A549 (cell line): ENCODE measurements around the gene AHI1. TPM values are rescaled to one million over a fixed set of nuclear protein-coding genes. Genes with fewer than 3 reads are reported as not detected.

Experiments
- ATAC-seq, 2 experiments: fragments of 200-7000 bp in 1 of 2; fragments of >200 bp in 1 of 2; cut with Nextera tagmentation in 1 of 2; cut with Tn5 transposase in 1 of 2; 3 replicates each; pipeline versions ENCODE4 v1.8.0 to v1.9.1; 2018 to 2020; ENCODE audit warnings: mild to moderate bottlenecking in 1 of 2, moderate library complexity in 1 of 2
- CTCF ChIA-PET: fragments of 300-600 bp; sonication (Branson Sonifier 250); formaldehyde crosslinking; extraction: SDS; loops from one replicate; lab custom pipeline; 2021; ENCODE audit warnings: antibody characterized with exemption, inconsistent platforms; lab: Yijun Ruan, JAX
- POLR2A ChIA-PET: fragments of 350-600 bp; formaldehyde crosslinking; extraction: SDS; loops from one replicate; lab custom pipeline; 2021; ENCODE audit warnings: antibody characterized with exemption, inconsistent platforms; lab: Yijun Ruan, JAX
- DNase-seq, 2 experiments: peaks; one replicate each; pipeline versions ENCODE4 v3.0.0 to v3.0.0-alpha.2; 2011 to 2016; ENCODE audit warnings: low read depth in 1 of 2, low spot score in 1 of 2
- FAIRE-seq: peaks from 2 replicates; lab custom pipeline; 2011; peaks lifted over from hg19 to GRCh38; lab: Jason Lieb, UNC
- H3K27ac ChIP-seq, 2 experiments: fragments of >200 bp; sonication (Bioruptor Twin); formaldehyde crosslinking; 3 replicates each; pipeline ENCODE4 v1.5.1; 2016 to 2017
- H3K4me1 ChIP-seq: fragments of >200 bp; sonication (Bioruptor Twin); formaldehyde crosslinking; 3 replicates; pipeline ENCODE4 v1.6.1; 2016
- H3K4me2 ChIP-seq: fragments of >200 bp; sonication (Bioruptor Twin); formaldehyde crosslinking; 3 replicates; pipeline ENCODE4 v1.6.1; 2016
- H3K4me3 ChIP-seq: fragments of >200 bp; sonication (Bioruptor Twin); formaldehyde crosslinking; 3 replicates; pipeline ENCODE4 v1.5.1; 2016
- H3K9me3 ChIP-seq: fragments of >200 bp; sonication (Bioruptor Twin); formaldehyde crosslinking; 3 replicates; pipeline ENCODE4 v1.6.1; 2016
- CEBPB ChIP-seq, 2 experiments: fragments of >200 bp in 1 of 2; sonication (Bioruptor Twin) in 1 of 2; formaldehyde crosslinking in 1 of 2; IDR thresholded peaks; 2 replicates each; pipeline ENCODE4 v1.6.1; 2012 to 2016
- CHD2 ChIP-seq: fragments of 150-350 bp; IDR thresholded peaks from 2 replicates; pipeline ENCODE4 v1.6.1; 2014; ENCODE audit warnings: low read length; ENCODE audit not compliant: partially characterized antibody
- CHD4 ChIP-seq: fragments of 200-600 bp; sonication (generic); IDR thresholded peaks from 2 replicates; pipeline ENCODE4 v1.6.1; 2016; ENCODE audit warnings: antibody characterized with exemption, mild to moderate bottlenecking, borderline replicate concordance
- EHF ChIP-seq: fragments of 250-450 bp; sonication (Bioruptor Pico); IDR thresholded peaks from 2 replicates; pipeline ENCODE4 v1.5.0; 2020; ENCODE audit warnings: mild to moderate bottlenecking
- EP300 ChIP-seq, 2 experiments: fragments of >200 bp; sonication (Bioruptor Twin); formaldehyde crosslinking; IDR thresholded peaks; 2 replicates in 1 of 2; 3 replicates in 1 of 2; pipeline ENCODE4 v1.6.1; 2016 to 2017
- FOXS1 ChIP-seq: fragments of 250-450 bp; sonication (Bioruptor Pico); IDR thresholded peaks from 2 replicates; pipeline ENCODE4 v1.5.0; 2020; ENCODE audit warnings: mild to moderate bottlenecking, moderate library complexity
- GATA3 ChIP-seq: IDR thresholded peaks from 2 replicates; pipeline ENCODE4 v1.6.1; 2012; ENCODE audit warnings: borderline replicate concordance
- HDAC2 ChIP-seq: fragments of 200-600 bp; sonication (generic); IDR thresholded peaks from 2 replicates; pipeline ENCODE4 v1.6.1; 2016
- HOXA7 ChIP-seq: fragments of 250-450 bp; sonication (Bioruptor Pico); IDR thresholded peaks from 2 replicates; pipeline ENCODE4 v1.5.0; 2020; ENCODE audit warnings: mild to moderate bottlenecking, moderate library complexity
- HOXB13 ChIP-seq: fragments of 250-450 bp; sonication (Bioruptor Pico); IDR thresholded peaks from 2 replicates; pipeline ENCODE4 v1.5.0; 2020; ENCODE audit warnings: low read depth, mild to moderate bottlenecking, moderate library complexity
- JUN ChIP-seq, 2 experiments: fragments of >200 bp; sonication (Bioruptor Twin); formaldehyde crosslinking; IDR thresholded peaks; 2 replicates in 1 of 2; 3 replicates in 1 of 2; pipeline ENCODE4 v1.6.1; 2016 to 2017
- JUNB ChIP-seq: fragments of >200 bp; sonication (Bioruptor Twin); formaldehyde crosslinking; IDR thresholded peaks from 2 replicates; pipeline ENCODE4 v1.6.1; 2016
- MAFK ChIP-seq: fragments of 450-650 bp; IDR thresholded peaks from 2 replicates; pipeline ENCODE4 v1.6.1; 2014; ENCODE audit not compliant: partially characterized antibody
- MAZ ChIP-seq: fragments of 150-350 bp; IDR thresholded peaks from 2 replicates; pipeline ENCODE4 v1.6.1; 2014; ENCODE audit warnings: antibody characterized with exemption, low read depth, low read length, borderline replicate concordance
- NPAS2 ChIP-seq: fragments of 250-450 bp; sonication (Bioruptor Pico); IDR thresholded peaks from 2 replicates; pipeline ENCODE4 v1.8.0; 2022; ENCODE audit warnings: mild to moderate bottlenecking, moderate library complexity, borderline replicate concordance
- RFX5 ChIP-seq: fragments of 450-650 bp; IDR thresholded peaks from 2 replicates; pipeline ENCODE4 v1.7.1; 2014; ENCODE audit warnings: antibody characterized with exemption, mild to moderate bottlenecking, moderate library complexity
- TP53 ChIP-seq: fragments of 250-450 bp; sonication (Bioruptor Pico); IDR thresholded peaks from 2 replicates; pipeline ENCODE4 v1.5.0; 2021; ENCODE audit warnings: mild to moderate bottlenecking, moderate library complexity
- ZC3H11A ChIP-seq: fragments of 450-650 bp; IDR thresholded peaks from 2 replicates; pipeline ENCODE4 v1.6.1; 2014; ENCODE audit warnings: antibody characterized with exemption, mild to moderate bottlenecking
- ZFP36 ChIP-seq: fragments of 450-650 bp; IDR thresholded peaks from 2 replicates; pipeline ENCODE4 v1.6.1; 2014; ENCODE audit warnings: borderline replicate concordance; ENCODE audit not compliant: partially characterized antibody
- WGBS: methylation state at CpG from one replicate; pipeline ENCODE4 v1.1.6; 2017; ENCODE audit errors: missing lambda C conversion rate; 5-methylcytosine and 5-hydroxymethylcytosine counted together
- polyA plus RNA-seq, 4 experiments: library from polyadenylated mRNA; depleted of rRNA in 3 of 4; stranded (reverse); fragments of >200 nt; fragmentation: RNase III in 1 of 4; extraction: RNeasy Plus Mini Kit Qiagen cat#74134 plus additional on column Dnase treatment in 1 of 4; gene quantifications; 2 replicates in 3 of 4; 3 replicates in 1 of 4; pipeline ENCODE4 v1.2.3, GENCODE V29; 2011 to 2017
- TF ChIP-seq, protein P1 (sequence below): fragments of >200 bp; sonication (Bioruptor Twin); formaldehyde crosslinking; IDR thresholded peaks from 3 replicates; pipeline ENCODE4 v1.6.1; 2016
- TF ChIP-seq, protein P2 (sequence below): fragments of 250-450 bp; sonication (Bioruptor Pico); IDR thresholded peaks from 2 replicates; pipeline ENCODE4 v1.5.0; 2020; ENCODE audit warnings: low read depth, mild to moderate bottlenecking, moderate library complexity
- TF ChIP-seq, protein P3 (sequence below): fragments of >200 bp; sonication (Bioruptor Twin); formaldehyde crosslinking; IDR thresholded peaks from 3 replicates; pipeline ENCODE4 v1.5.1; 2016
- TF ChIP-seq, protein P4 (sequence below): IDR thresholded peaks from 2 replicates; pipeline ENCODE4 v1.6.1; 2012

Gene AHI1
- polyA plus RNA-seq, 2 of the 4 experiments (the other 2 are of a cell fraction): 24.7 to 50.8 TPM

DNA sequence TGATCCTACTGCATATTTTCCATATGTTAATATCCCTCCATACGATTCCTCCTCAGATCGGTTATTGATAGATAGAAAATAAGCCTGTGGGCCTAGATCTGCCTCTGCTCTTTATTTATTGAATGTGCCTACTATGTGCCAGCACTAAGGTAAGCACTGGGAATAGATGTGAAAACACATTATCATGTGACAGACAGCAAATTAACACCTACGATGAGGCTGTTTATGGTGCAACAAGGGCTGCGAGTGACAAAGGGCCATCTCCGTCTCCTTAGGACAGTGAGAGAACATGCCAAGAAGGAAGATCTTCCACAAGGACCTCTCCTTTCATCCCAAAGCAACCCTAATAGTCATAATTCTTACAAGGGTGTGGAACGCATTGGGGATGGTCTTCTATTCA is 225.9 kb downstream of the AHI1 start:
- POLR2A ChIA-PET: no interaction called here
- CTCF ChIA-PET: no interaction called here
- no peak for ATAC-seq

DNA sequence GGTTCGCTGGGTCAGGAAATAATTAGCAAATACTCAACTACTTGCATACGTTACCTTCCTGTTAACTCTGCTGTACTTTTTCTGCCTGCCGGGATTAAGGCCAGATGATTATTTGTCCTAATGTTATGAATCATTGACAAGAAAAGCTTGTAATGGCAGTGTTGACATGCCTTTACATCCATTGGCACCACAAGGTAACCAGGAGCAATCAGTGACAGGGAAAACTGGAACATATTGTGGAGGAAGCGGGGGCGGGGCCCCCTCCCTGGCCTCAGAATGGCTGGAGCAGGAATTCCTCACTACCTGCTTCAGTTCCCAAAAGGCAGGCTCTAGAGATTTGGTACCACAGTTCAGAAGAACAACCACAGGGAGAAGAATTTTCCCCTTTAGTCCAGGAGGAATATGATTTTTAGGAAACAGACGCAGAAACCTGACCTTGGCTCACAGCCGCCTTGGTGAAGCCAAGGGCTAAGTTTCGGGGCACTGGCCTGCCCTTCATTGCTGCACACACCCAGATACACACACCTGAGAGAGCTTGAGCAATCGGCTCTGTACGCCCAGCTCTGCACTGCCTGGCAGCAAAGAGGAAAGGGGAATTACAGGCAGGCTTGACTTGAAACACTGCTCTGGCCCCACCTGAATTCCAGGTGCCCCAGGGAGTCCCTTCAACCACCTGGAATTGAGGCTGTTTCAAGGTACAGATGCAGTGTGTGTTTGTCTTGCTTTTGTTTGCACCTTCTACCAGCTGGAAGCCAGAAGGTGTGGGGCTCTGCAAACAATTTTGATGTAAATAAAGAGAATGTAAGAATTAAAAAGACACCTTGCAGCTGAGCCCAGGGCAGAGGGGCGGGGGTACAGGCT is 226.6 kb downstream of the AHI1 start:
- no peak for ATAC-seq
- TF ChIP-seq CHD2: no peak
- no peak for TF ChIP-seq TP53 (CRISPR knock-in tag)
- TF ChIP-seq RFX5: no peak
- no peak for TF ChIP-seq ZFP36
- TF ChIP-seq, protein P1, sequence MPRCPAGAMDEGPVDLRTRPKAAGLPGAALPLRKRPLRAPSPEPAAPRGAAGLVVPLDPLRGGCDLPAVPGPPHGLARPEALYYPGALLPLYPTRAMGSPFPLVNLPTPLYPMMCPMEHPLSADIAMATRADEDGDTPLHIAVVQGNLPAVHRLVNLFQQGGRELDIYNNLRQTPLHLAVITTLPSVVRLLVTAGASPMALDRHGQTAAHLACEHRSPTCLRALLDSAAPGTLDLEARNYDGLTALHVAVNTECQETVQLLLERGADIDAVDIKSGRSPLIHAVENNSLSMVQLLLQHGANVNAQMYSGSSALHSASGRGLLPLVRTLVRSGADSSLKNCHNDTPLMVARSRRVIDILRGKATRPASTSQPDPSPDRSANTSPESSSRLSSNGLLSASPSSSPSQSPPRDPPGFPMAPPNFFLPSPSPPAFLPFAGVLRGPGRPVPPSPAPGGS: no peak
- TF ChIP-seq, protein P2, sequence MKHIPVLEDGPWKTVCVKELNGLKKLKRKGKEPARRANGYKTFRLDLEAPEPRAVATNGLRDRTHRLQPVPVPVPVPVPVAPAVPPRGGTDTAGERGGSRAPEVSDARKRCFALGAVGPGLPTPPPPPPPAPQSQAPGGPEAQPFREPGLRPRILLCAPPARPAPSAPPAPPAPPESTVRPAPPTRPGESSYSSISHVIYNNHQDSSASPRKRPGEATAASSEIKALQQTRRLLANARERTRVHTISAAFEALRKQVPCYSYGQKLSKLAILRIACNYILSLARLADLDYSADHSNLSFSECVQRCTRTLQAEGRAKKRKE (CRISPR knock-in tag): no peak
- no peak for TF ChIP-seq GATA3
- no peak for TF ChIP-seq ZC3H11A
- TF ChIP-seq, all 56 proteins: peak for 0
- POLR2A ChIA-PET: no interaction called here
- WGBS: 69% methylated on average over 11 of the region's 11 CpGs
- no peak overlapping the region for H3K4me3 ChIP-seq
- H3K4me1 ChIP-seq: 0 out of 3 replicates have a peak, but pooled peaks cover 4% of the 10 kb centered on the region
- FAIRE-seq (no peak), DNase-seq (no peak)
- no peaks in the 10 kb centered on the region for H3K9me3 ChIP-seq
- no peak overlapping the region for H3K4me2 ChIP-seq
- CTCF ChIA-PET: no interaction called here
- H3K27ac ChIP-seq: no peak overlapping the region

More for the DNA sequence above, 225.9 kb downstream of the AHI1 start:
- DNase-seq: no peak
- no peak for FAIRE-seq
- Histone ChIP-seq H3K27ac (no peak overlapping the region), H3K4me3 (no peak overlapping the region), H3K4me1 (0 out of 3 replicates have a peak, but pooled peaks cover 4% of the 10 kb centered on the region), H3K9me3 (no peaks in the 10 kb centered on the region), H3K4me2 (no peak overlapping the region)
- 91% methylated on average over 6 of the region's 6 CpGs for WGBS
- TF ChIP-seq EP300 (IDR thresholded peaks at IDR 0.05) (no peak), HOXA7 (CRISPR knock-in tag) (no peak), HOXB13 (CRISPR knock-in tag) (no peak), CEBPB (IDR thresholded peaks at IDR 0.05) (no peak), FOXS1 (CRISPR knock-in tag) (no peak)
- TF ChIP-seq, protein P2 (CRISPR knock-in tag): no peak

DNA sequence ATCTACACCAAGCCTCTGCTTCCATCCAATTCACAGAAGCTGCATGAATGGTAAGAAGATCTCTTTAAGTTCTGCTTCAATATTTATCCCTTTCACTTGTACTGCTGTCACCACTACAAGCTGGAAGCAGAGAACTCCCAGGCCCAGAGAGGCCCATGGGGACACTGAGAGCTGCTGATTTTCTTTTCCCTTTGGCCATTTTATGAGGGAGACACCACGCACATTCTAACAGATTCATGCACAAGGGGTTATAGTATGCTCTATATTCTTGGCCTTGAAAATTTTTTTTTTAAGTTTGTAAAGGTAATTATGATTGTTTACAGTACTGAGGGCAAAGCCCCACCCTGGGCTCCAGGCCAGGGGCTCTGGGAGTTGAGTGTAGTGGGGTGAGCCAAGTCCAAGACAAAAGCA is 228.1 kb downstream of the AHI1 start:
- CTCF ChIA-PET: interaction anchor here (0.6 kb wide), 1 partner anchor 247 kb away, joined by 3 read pairs; no protein-coding TSS in a partner anchor
- 20% methylated on average over 1 of the region's 1 CpG for WGBS
- H3K4me1 ChIP-seq: 0 out of 3 replicates have a peak, but pooled peaks cover under 1% of the 10 kb centered on the region
- no peak overlapping the region for H3K27ac ChIP-seq
- no peak overlapping the region for H3K4me2 ChIP-seq
- H3K4me3 ChIP-seq: no peak overlapping the region
- FAIRE-seq (no peak), ATAC-seq (no peak), DNase-seq (no peak)
- POLR2A ChIA-PET: no interaction called here
- H3K9me3 ChIP-seq: no peaks in the 10 kb centered on the region
- no peak for TF ChIP-seq HDAC2
- no peak for TF ChIP-seq RFX5
- TF ChIP-seq HOXA7 (CRISPR knock-in tag): no peak
- TF ChIP-seq JUNB: no peak
- TF ChIP-seq EHF (CRISPR knock-in tag): no peak
- TF ChIP-seq, protein P3, sequence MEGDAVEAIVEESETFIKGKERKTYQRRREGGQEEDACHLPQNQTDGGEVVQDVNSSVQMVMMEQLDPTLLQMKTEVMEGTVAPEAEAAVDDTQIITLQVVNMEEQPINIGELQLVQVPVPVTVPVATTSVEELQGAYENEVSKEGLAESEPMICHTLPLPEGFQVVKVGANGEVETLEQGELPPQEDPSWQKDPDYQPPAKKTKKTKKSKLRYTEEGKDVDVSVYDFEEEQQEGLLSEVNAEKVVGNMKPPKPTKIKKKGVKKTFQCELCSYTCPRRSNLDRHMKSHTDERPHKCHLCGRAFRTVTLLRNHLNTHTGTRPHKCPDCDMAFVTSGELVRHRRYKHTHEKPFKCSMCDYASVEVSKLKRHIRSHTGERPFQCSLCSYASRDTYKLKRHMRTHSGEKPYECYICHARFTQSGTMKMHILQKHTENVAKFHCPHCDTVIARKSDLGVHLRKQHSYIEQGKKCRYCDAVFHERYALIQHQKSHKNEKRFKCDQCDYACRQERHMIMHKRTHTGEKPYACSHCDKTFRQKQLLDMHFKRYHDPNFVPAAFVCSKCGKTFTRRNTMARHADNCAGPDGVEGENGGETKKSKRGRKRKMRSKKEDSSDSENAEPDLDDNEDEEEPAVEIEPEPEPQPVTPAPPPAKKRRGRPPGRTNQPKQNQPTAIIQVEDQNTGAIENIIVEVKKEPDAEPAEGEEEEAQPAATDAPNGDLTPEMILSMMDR: no peak
- TF ChIP-seq MAFK: no peak
- TF ChIP-seq MAZ: no peak
- TF ChIP-seq NPAS2 (CRISPR knock-in tag): no peak
- TF ChIP-seq JUN (IDR thresholded peaks at IDR 0.05): no peak
- no peak for TF ChIP-seq CHD4
- TF ChIP-seq, protein P4, sequence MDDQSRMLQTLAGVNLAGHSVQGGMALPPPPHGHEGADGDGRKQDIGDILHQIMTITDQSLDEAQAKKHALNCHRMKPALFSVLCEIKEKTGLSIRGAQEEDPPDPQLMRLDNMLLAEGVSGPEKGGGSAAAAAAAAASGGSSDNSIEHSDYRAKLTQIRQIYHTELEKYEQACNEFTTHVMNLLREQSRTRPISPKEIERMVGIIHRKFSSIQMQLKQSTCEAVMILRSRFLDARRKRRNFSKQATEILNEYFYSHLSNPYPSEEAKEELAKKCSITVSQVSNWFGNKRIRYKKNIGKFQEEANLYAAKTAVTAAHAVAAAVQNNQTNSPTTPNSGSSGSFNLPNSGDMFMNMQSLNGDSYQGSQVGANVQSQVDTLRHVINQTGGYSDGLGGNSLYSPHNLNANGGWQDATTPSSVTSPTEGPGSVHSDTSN: no peak
